GM18505 (cell line): ENCODE data around the gene SRGAP2C.
"Not testable (repeated sequence)": the region's sequence is repeated elsewhere in the genome, so short reads cannot be mapped to it uniquely, and the experiment has no call there.

Experiments
- ATAC-seq: cut with Tn5 transposase; IDR thresholded peaks from one replicate; pipeline ENCODE4 v1.9.1; 2021; ENCODE audit not compliant: unreplicated experiment
- POLR2A ChIP-seq: IDR thresholded peaks from 4 replicates; pipeline ENCODE4 v1.6.1; 2011; ENCODE audit warnings: borderline replicate concordance; ENCODE audit not compliant: insufficient read depth, insufficient read length; ENCODE audit errors: extremely low read depth

SRGAP2C gene

DNA sequence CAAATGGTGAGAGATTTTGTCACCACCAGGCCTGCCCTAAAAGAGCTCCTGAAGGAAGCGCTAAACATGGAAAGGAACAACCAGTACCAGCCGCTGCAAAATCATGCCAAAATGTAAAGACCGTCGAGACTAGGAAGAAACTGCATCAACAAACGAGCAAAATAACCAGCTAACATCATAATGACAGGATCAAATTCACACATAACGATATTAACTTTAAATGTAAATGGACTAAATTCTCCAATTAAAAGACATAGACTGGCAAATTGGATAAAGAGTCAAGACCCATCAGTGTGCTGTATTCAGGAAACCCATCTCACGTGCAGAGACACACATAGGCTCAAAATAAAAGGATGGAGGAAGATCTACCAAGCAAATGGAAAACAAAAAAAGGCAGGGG lies 218.5 kb downstream of the SRGAP2C start:
- ATAC-seq, result not testable (repeated sequence)

DNA sequence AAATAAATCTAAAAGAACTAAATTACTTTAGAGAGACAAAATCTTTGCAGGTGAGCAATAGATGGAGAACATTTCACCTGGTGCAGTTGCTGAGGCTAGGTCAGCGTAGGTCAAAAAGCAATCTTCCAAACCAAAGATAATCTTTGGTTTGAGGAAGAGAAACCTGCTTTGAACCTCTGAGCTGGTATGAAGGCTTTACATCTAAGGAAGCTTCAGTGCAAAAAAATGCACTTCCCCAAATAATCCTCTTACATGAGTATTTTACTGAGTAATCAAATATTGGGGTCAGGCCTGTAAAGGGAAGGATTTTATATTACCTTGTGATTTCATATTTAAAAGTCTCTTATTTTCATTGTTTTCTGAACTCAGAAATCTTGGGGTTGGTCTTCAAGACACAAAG lies 223.6 kb downstream of the SRGAP2C start:
- no peak for TF ChIP-seq POLR2A

DNA sequence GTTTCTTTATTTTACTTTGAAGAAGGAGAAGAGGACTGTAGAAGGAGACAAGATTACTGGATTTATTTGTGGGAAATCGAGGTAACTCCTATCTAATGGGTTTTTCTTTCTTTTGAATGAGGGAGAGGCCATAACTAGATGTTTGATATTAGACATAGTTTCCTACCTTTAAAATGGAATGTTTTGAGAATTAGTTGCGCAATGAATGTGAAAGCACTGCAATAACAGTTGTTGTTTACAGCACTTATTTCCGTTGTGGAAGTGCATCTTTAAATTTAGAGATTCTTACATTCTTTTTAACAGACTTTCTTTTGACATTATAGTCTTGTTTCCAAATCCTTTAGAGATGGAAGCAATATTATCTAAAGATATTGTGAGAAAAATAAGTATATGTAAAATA lies 229.0 kb downstream of the SRGAP2C start:
- no peak for ATAC-seq
- TF ChIP-seq POLR2A, result no peak

More for the DNA sequence above, 223.6 kb downstream of the SRGAP2C start:
- no peak for ATAC-seq

DNA sequence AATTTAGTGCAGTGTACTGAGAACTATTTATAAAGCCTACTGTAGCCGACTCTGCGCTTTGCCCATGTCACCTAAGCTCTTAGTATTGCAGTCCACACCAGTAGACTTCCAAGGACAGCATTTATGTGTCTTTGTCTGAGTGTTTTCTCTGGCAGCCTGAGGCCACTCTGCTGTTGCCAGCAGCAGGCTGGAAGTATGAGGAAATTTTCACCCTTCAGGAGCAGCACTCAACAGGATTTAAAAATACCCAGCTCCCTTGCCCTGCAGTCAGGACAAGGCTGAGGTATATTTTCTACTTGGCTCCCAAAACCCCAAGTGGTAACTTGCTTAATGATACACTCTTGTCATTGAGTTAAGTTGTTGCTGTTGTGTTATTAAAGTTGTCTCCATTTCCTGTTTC lies 230.1 kb downstream of the SRGAP2C start:
- TF ChIP-seq POLR2A, result no peak
- ATAC-seq, result no peak

DNA sequence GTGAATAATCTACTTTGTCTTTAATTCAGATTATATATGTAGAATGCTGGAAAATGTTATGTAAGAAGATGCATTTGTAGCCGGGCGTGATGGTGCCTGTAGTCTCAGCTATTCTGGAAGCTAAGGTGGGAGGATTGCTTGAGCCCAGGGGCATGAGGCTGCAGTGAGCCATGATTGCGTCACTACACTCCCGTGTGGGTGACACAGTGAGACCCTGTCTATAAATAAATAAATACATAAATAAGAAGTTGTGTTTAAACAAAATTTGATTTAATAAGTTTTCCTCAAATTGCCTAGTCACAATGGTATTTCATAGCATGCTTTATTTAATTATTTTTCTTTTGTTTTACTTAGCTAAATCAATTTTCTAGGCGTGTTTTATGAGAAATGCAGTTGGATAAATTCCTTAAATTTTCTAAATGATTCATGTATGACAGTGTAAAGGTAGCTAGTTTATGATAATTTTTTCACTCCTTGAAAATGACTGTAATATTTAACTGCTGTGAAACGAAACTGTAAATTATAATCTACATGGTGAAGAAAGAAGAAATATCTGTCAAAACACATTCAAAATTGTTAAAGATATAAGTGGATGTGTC lies 232.6 kb downstream of the SRGAP2C start:
- TF ChIP-seq POLR2A, result no peak
- no peak for ATAC-seq

DNA sequence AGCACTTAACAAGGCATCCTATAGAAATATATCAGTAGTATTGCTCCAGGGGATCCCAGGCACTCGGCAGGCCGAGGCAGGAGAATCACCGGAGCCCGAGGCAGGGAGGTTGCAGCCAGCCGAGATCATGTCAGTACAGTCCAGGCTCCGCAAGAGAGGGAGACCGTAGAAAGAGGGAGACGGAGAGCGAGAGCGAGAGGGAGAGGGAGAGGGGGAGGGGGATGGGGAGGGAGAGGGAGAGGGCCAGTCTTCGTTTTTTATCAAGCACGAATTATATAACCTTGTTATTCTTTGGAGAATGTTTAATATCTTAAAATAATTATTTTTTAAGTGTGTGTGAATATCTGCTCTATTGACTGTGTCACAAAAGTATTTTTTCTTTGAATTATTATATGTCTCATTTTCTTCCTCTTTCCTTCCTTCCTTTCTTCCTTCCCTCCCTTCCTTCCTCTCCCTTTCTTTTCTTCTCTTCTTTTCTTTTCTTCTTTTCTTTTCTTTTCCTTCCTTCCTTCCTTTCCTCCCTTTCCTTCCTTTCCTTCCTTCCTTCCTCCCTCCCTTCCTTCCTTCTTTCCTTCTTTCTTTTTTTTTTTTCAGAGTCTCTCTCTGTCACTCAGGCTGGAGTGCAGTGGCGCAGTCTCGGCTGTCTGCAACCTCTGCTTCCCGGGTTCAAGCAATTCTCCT lies 233.7 kb downstream of the SRGAP2C start:
- no peak for TF ChIP-seq POLR2A
- ATAC-seq, result no peak

DNA sequence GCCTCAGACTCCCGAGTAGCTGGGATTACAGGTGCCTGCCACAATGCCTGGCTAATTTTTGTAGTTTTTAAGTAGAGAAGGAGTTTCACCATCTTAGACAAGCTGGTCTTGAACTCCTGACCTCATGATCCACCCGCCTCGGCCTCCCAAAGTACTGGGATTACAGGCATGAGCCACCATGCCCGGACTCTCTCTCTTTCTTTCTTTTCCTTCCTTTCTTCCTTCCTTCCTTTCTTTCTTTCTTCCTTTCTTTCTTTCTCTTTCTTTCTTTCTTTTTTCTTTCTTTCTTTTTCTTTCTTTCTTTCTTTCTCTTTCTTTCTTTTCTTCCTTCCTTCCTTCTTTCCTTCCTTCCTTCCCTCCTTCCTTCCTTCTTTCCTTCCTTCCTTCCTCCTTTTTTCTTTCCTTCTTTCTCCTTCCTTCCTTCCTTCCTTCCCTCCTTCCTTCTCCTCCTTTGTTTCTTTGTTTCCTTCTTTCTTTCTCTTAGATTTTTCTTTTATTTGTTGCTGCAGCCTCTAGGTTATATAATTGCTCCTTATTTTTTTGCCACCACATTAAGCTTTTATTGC lies 234.4 kb downstream of the SRGAP2C start:
- ATAC-seq, result not testable (repeated sequence)

DNA sequence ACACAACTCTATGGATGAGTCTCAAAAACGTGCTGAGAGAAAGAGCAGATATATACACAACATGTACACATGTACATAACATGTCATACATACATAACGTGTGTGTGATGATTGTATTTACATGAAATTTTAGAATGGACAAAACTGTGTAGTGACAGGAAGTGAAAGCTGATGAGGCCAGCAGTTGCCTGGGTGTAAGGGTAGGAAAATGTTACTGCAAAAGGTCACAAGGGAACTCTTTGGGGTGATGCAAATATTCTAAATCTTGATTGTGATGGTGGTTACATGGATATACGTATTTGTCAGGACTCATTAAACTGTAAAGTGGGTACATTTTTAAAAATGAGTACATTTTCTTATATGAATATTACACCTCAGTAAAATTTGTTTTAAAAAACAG lies 236.7 kb downstream of the SRGAP2C start:
- not testable (repeated sequence) for ATAC-seq

DNA sequence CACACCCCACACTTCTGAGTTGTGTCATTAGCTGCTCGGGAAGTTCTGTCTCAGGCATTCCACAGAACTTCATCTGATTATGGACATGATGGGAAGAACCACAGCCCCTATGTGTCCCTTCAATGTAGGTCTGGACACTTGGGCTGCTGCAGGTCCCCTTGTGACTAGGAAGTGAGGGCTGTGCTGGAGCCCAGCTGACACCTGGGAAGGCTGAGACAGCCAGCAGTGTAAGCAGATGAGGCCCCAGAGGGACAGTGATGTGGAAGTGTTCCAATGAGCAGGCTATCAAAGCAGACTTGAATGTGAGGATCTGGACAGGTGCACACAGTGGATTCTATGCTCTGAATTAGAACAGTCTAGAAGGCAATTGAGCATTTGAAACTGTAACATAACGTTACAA lies 239.2 kb downstream of the SRGAP2C start:
- ATAC-seq, result not testable (repeated sequence)

DNA sequence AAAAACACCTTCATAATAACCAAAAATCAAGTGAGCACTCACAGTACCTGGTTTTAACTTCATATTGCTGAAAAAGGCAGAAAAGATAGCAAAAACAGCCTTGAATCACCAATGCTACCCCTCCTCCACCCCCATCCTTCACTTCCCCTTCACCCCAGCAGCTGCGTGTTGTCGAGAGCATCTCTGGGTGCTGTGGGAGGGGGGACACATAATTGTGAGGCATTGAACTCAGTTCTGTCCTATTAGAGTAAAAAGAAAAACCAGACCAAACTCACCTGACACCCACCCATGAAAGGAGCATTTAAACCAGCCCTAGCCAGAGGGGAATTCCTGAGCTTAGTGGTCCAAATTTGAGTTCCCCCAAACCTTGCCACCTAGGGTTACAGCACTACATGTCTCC lies 248.7 kb downstream of the SRGAP2C start:
- ATAC-seq, result not testable (repeated sequence)

DNA sequence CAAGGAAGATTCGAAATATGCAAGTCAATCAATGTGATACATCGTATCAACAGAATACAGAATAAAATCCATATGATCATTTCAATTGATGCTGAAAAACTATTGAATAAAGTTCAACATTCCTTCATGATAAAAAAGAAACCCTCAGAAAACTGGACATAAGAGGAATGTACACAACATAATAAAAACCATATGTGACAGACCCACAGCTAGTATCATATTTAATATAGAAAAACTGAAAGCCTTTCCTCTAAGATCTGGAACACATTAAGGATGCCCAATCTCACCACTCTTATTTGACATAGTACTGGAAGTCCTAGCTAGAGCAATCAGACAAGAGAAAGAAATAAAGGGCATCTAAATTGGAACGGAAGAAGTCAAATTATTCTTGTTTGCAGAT lies 254.1 kb downstream of the SRGAP2C start:
- not testable (repeated sequence) for ATAC-seq

DNA sequence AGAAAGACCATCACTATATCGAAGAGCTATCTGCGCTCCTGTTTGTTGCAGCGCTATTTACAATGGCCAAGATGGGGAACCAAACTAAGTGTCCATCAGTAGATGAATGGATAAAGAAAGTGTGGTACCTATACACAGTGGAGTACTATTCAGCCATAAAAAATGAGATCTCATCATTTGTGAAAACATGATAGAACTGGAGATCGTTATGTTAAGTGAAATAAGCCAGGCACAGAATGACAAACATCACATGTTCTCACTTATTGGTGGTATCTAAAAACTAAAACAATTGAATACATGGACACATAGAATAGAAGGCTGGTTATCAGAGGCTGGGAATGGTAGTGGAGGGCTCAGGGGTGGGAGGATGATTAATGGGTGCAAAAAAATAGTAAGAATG lies 256.2 kb downstream of the SRGAP2C start:
- ATAC-seq, result no peak
- no peak for TF ChIP-seq POLR2A
